ENCODE measurements around the gene OR2AG1.
A peak's percentile ranks its signal among the peaks of the same experiment; 100 is the strongest.

OR2AG1 gene, protein sequence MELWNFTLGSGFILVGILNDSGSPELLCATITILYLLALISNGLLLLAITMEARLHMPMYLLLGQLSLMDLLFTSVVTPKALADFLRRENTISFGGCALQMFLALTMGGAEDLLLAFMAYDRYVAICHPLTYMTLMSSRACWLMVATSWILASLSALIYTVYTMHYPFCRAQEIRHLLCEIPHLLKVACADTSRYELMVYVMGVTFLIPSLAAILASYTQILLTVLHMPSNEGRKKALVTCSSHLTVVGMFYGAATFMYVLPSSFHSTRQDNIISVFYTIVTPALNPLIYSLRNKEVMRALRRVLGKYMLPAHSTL

GRCh38 chr11:6782720-6783119 is at the start of gene OR2AG1:
OR2AG1 (plus strand) TSS chr11:6783020; CDS start chr11:6785038, 2,018 bp downstream.
- no peak for DNase-seq

GRCh38 chr11:6733326-6734275 is 49.2 kb upstream of the OR2AG1 start:
- DNase-seq: peak in 4 of 6 experiments; percentile 6 to 63 (median 54)

DNA sequence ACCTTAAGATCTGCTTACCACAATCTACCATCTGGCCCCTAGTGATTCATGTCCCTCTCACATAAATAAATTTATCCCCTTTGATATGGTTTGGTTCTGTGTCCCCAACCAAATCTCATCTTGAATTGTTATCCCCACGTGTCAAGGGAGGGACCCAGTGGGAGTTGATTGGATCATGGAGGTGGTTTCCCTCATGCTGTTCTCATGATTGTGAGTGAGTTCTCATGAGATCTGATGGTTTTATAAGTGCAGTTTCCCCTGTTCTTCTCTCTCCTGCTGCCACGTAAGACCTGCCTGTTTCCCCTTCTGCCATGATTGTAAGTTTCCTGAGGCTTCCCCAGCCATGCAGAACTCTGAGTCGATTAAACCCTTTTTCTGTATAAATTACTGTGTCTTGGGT is 48.2 kb upstream of the OR2AG1 start:
- no peak for DNase-seq

DNA sequence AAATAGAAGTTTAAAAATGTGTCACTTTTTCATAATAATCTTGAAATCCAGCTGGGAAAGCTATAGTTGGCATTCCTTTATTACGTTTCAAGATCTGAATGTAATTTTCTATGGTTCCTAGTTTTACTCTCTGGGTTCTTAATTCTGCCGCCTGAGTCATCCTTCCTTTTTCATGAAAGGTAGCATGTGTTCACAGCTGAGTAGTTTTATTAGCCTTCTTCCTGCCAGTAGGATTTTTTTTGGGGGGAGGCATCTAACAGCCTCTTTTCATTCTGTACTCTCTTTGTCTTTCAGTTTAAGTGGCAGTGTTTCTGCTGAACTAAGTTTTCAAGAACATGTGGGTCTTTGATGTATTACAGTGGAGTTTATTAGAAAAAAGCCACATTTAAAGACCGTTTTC is 47.5 kb upstream of the OR2AG1 start:
- DNase-seq: peak in 1 of 6 experiments; percentile 8

- no peak for DNase-seq
Observed at GRCh38 chr11:6736495-6737121, 46.2 kb upstream of the OR2AG1 start.

GRCh38 chr11:6737872-6738466 is 44.9 kb upstream of the OR2AG1 start:
- DNase-seq: peak; percentile 26 to 75 (median 59)

- DNase-seq: no peak
Observed at GRCh38 chr11:6738590-6738989, 44.2 kb upstream of the OR2AG1 start.

GRCh38 chr11:6742260-6742659 is 40.6 kb upstream of the OR2AG1 start:
- DNase-seq: no peak

DNA sequence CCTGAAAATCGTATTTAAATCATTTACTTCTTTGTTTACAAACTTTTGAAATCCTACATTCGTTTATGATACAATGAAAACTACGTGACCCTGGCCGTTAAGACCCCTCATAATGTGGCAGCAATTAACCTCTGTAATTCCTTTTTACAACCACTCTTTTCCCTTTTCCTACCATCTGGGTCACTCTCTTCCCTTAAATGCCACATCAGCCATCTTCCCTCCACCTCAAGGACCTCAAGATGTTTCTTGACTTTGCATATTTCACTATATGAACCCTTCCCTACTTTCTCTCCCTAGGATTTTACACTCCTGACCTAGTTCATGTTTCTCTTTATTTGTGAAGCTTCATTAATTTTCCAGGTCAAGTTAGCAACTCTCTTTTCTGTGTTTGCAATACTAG is 37.8 kb upstream of the OR2AG1 start:
- no peak for DNase-seq

- peak in 2 of 6 experiments; percentile 9 to 15 for DNase-seq
Observed at GRCh38 chr11:6745465-6746015, 37.3 kb upstream of the OR2AG1 start.

- peak in 5 of 6 experiments; percentile 6 to 65 (median 60) for DNase-seq
Observed at GRCh38 chr11:6746086-6746618, 36.7 kb upstream of the OR2AG1 start.

GRCh38 chr11:6746626-6747025 is 36.2 kb upstream of the OR2AG1 start:
- peak in 1 of 6 experiments; percentile 45 for DNase-seq

DNA sequence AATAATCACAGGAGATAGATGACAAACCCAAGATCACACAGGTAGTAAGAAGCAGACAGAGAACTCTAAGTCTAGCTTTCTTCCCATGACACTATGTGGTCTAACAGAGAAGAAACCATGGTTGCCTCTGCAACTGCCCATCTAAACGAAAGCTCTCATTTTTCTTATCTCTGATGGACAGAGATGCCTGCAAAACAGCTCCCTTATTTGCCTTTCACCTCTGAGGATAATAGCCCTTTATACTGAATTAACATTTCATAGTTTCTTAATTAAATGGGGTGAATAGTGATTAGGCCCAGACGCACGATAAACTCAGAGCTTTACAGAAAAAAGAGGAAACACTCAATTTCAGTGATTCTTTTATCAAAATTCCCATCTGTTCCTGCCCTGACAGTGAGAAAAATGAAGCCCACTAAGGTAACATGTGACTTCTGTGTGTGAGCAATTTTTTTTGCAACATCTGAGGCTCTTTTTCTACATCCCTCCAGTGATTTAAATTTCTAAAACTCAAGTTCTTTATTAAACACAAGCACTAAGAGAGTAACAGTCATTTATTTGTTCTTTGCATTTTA is 35.6 kb upstream of the OR2AG1 start:
- DNase-seq: no peak

- peak in 4 of 6 experiments; percentile 11 to 51 (median 30) for DNase-seq
Observed at GRCh38 chr11:6755303-6755952, 27.4 kb upstream of the OR2AG1 start.

- DNase-seq: no peak
Observed at GRCh38 chr11:6755953-6756347, 26.9 kb upstream of the OR2AG1 start.

DNA sequence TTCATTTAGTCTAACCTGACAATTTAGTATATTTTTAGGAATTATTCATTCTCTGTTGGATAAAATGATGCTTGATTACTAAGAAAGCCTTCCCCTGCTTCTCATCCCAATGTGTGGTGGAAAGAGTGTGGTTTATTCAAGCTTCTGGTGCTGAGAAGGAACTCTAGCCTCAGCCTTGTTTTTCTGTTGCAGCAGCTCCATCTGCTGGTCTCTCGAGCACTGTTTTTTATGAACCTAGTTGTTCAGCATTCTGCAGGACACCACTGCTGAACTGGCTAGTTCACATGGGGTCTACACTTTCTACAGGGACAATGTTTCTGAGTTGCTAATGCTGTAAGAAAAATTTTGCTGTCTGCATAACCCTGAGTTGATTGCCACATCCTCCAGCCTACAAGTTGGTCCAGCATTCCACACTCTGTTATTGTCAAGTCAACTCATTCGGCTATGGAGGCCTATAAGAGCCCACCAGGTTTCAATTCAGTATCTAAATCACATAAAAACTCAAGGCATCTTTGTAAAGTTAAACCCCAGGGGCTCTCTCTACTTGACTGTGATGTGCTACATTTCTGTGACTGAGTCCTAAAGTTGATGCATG is 25.4 kb upstream of the OR2AG1 start:
- DNase-seq: peak; percentile 22 to 65 (median 44)

DNA sequence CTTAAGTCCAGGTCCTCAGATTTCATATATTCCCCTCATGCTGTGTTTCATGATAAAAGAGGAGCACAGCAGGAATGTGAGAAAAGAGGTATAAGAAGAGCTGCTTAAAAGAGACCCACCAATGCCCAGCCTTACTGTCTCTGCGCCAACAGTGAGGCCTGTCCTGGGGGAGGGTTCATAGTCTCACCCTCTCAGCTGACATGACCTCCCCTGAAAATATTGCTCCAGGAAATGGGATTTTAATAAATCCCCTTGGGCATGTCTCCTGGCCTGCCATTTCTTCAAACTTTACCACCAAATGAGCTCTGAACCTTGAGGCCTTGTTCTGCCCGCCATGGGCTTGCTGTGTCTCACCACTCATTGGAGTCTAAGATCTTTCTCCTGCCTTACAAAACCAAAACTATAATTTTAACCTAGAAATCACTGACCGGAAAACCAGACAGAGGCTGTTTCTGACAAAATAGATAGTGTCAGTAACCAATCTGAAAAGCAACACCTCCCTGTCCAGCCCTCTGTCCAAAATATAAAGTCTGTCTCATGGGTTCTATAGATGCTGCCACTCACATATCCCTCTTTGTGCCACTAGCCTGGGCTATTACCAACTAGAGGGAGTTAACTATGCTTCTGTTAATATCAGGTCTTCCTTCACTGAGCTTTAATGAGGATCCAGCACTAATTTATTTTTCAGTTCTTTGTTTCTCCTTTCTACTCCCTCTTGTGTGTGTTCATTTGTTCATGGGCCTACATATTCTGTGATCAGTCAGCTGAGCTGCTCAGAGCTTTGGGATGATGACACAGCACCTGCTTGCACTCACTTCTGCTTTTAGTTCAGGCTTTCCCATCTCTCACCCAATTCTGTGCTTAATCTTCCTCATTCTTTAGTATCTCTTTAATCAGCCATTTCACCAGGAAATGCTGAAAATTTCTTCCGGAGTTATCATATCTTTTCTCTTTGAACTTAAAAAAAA is 10.6 kb upstream of the OR2AG1 start, which contains the start of gene OR2AG2:
Gene OR2AG2 (minus strand): TSS at position 51 of the 968 bp plus-strand sequence. CDS start 3,019 bp downstream, outside the sequence.
- DNase-seq: no peak

GRCh38 chr11:6778518-6778917 is 4.3 kb upstream of the OR2AG1 start:
- DNase-seq: no peak

DNA sequence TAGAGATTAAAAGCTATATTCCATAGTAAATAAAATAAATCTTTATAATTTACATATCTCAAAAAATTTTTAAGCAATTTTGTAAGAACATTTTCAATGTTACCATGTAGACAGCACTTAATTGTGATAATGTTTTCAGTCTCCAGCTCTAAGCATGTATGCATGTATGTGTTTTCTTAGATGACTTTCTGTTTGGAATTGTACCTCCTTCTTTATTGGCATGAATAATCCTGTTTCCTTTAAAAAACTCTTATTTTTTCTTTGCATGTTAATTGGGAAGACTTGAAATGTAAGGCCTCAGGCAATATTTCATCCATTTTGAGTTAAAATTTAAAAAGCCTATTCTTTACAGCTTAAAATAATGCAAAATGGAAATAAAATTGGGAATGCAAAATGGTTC is 2.0 kb upstream of the OR2AG1 start:
- DNase-seq: no peak

All from stimulated activated naive CD4-positive, alpha-beta T cell (primary cell).